ENCODE measurements around the gene DNM3. TPM values are rescaled to one million over a fixed set of nuclear protein-coding genes. Genes with fewer than 3 reads are reported as not detected.
A peak's percentile ranks its signal among the peaks of the same experiment; 100 is the strongest.

The DNM3 gene
- polyA plus RNA-seq, 1 of the 3 experiments (the other 2 are of a cell fraction): 0.43 TPM

DNA sequence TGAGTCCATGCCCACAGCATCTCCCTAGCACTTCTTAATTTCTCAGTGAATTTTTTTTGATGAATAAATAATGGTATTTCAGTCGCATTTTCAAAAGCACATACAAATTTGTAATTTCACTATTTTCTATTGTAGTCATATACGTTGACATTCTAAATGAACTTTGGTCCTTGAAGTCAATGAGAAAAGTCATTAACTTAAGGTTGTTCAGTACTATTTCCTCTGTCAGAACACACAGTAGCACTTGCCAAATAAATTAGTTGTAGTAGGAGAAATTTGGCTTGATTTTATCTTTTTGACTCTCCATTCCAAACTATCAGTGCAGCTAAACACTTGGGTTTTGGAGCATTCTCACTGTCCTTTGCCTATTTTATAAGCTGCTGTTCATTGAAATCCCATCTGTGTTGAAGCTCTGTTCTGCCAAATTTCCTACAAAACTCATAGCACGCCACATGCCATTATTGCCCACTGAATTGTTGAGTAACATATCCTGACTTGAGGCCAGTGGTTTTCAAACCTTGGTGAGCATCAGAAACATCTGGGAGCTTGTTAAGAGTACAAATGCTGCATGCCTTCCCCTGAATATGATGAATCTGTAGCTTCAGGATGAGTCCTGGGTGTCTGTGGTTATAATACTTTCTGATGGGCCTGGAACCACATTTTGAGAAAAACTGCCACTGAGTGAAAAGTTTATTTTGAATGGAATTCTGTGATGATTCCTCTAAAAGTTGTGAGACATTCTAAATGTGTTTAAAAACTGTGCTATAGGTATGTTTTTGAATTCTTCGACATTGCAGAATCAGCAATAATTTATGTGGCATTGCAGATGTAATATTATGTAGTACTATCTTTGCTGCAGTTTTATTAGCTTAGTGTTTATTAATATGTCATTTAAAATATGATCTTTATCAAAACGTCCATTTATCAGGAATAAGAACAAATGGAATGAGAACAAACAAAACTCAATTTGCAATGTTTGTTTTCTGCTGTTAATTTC is 78.9 kb downstream of the DNM3 start:
- WGBS (ENCODE audit: low lambda C conversion rate): 40% methylated on average over 5 of the region's 5 CpGs
- no peak overlapping the region for H3K4me2 ChIP-seq
- H3K9me2 ChIP-seq: no peaks in the 10 kb centered on the region
- no peak overlapping the region for H3K27ac ChIP-seq (ENCODE audit: low read depth in 2 of 2, low read length in 1 of 2)
- no peaks in the 10 kb centered on the region; the same call in 1 of the 2 replicates for H3K27me3 ChIP-seq (ENCODE audit: insufficient read depth)
- no peaks in the 10 kb centered on the region for H3K4me1 ChIP-seq (ENCODE audit: control insufficient read depth in 1 of 2, insufficient read depth in 2 of 2, low read depth in 1 of 2, low read length in 1 of 2)
- H4K20me1 ChIP-seq (ENCODE audit: insufficient read depth): no peaks in the 10 kb centered on the region
- H3F3A ChIP-seq (replicated peaks; ENCODE audit: insufficient read depth): no peaks in the 10 kb centered on the region
- no peaks in the 10 kb centered on the region for H3K9me3 ChIP-seq
- no peak for DNase-seq
- no peaks in the 10 kb centered on the region for H3K36me3 ChIP-seq (replicated peaks in 1 of 2; ENCODE audit: control insufficient read depth in 1 of 2, insufficient read depth in 2 of 2, low read length in 1 of 2)
- no peaks in the 10 kb centered on the region for H3K79me2 ChIP-seq (ENCODE audit: insufficient read depth)
- ChIA-PET CTCF (interaction anchor here (0.8 to 1.2 kb wide), 2 partner anchors 14 to 118 kb away, joined by 3 to 5 read pairs; no protein-coding TSS in a partner anchor), POLR2A (no interaction called here)
- no peak overlapping the region for H3K9ac ChIP-seq
- no peak overlapping the region for H3K4me3 ChIP-seq (ENCODE audit: low read depth in 2 of 2, low read length in 1 of 2)
- H2AFZ ChIP-seq (ENCODE audit: low read depth): no peak overlapping the region
- no peak for TF ChIP-seq NFIC (IDR thresholded peaks at IDR 0.05; ENCODE audit: borderline replicate concordance)
- no peak for TF ChIP-seq RCOR1 (IDR thresholded peaks at IDR 0.05; ENCODE audit: low read length)
- TF ChIP-seq SIN3A (IDR thresholded peaks at IDR 0.05; ENCODE audit: borderline replicate concordance, low read depth, low read length): no peak
- no peak for TF ChIP-seq ELF1 (IDR thresholded peaks at IDR 0.05)
- no peak for TF ChIP-seq PBX3 (IDR thresholded peaks at IDR 0.05)
- no peak for TF ChIP-seq RXRA (IDR thresholded peaks at IDR 0.05; ENCODE audit: borderline replicate concordance, low read depth)
- TF ChIP-seq RFX5 (IDR thresholded peaks at IDR 0.05; ENCODE audit: low read length): no peak
- no peak for TF ChIP-seq FOSL2 (IDR thresholded peaks at IDR 0.05; ENCODE audit: borderline replicate concordance, low read depth)

GRCh38 chr1:171922999-171923398 is 81.7 kb downstream of the DNM3 start:
- no peaks in the 10 kb centered on the region for H3K79me2 ChIP-seq (ENCODE audit: insufficient read depth)
- POLR2A ChIA-PET: no interaction called here
- no peaks in the 10 kb centered on the region for H4K20me1 ChIP-seq (ENCODE audit: insufficient read depth)
- no peak overlapping the region for H3K9ac ChIP-seq
- no peaks in the 10 kb centered on the region for H3K36me3 ChIP-seq (replicated peaks in 1 of 2; ENCODE audit: control insufficient read depth in 1 of 2, insufficient read depth in 2 of 2, low read length in 1 of 2)
- H3F3A ChIP-seq (replicated peaks; ENCODE audit: insufficient read depth): no peaks in the 10 kb centered on the region
- no peak overlapping the region for H3K27ac ChIP-seq (ENCODE audit: low read depth in 2 of 2, low read length in 1 of 2)
- TF ChIP-seq POLR2AphosphoS5 (IDR thresholded peaks at IDR 0.05; ENCODE audit: low read depth, low read length) (no peak), ELF1 (IDR thresholded peaks at IDR 0.05) (no peak)
- no peaks in the 10 kb centered on the region for H3K9me3 ChIP-seq
- H3K4me2 ChIP-seq: no peak overlapping the region
- CTCF ChIA-PET: no interaction called here
- no peak overlapping the region for H2AFZ ChIP-seq (ENCODE audit: low read depth)
- no peaks in the 10 kb centered on the region for H3K9me2 ChIP-seq
- no peaks in the 10 kb centered on the region; the same call in 1 of the 2 replicates for H3K27me3 ChIP-seq (ENCODE audit: insufficient read depth)
- H3K4me3 ChIP-seq (ENCODE audit: low read depth in 2 of 2, low read length in 1 of 2): no peak overlapping the region
- 59% methylated on average over 2 of the region's 2 CpGs for WGBS (ENCODE audit: low lambda C conversion rate)
- DNase-seq: no peak
- H3K4me1 ChIP-seq (ENCODE audit: control insufficient read depth in 1 of 2, insufficient read depth in 2 of 2, low read depth in 1 of 2, low read length in 1 of 2): no peaks in the 10 kb centered on the region

- no peaks in the 10 kb centered on the region for H3K79me2 ChIP-seq (ENCODE audit: insufficient read depth)
- no peaks in the 10 kb centered on the region for H3K9me2 ChIP-seq
- no peak overlapping the region for H3K4me3 ChIP-seq (ENCODE audit: low read depth in 2 of 2, low read length in 1 of 2)
- peaks cover 6% of the 10 kb centered on the region; the same call in 1 of the 2 replicates for H3K27me3 ChIP-seq (ENCODE audit: insufficient read depth)
- ChIA-PET CTCF (interaction anchor here (1.2 kb wide), 2 partner anchors 30 to 87 kb away, joined by 3 read pairs; no protein-coding TSS in a partner anchor), POLR2A (no interaction called here)
- TF ChIP-seq, protein P1, sequence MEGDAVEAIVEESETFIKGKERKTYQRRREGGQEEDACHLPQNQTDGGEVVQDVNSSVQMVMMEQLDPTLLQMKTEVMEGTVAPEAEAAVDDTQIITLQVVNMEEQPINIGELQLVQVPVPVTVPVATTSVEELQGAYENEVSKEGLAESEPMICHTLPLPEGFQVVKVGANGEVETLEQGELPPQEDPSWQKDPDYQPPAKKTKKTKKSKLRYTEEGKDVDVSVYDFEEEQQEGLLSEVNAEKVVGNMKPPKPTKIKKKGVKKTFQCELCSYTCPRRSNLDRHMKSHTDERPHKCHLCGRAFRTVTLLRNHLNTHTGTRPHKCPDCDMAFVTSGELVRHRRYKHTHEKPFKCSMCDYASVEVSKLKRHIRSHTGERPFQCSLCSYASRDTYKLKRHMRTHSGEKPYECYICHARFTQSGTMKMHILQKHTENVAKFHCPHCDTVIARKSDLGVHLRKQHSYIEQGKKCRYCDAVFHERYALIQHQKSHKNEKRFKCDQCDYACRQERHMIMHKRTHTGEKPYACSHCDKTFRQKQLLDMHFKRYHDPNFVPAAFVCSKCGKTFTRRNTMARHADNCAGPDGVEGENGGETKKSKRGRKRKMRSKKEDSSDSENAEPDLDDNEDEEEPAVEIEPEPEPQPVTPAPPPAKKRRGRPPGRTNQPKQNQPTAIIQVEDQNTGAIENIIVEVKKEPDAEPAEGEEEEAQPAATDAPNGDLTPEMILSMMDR (IDR thresholded peaks at IDR 0.05): peak; percentile 32
- no peak for TF ChIP-seq MXI1 (IDR thresholded peaks at IDR 0.05; ENCODE audit: low read depth, low read length)
- no peaks in the 10 kb centered on the region for H3K4me1 ChIP-seq (ENCODE audit: control insufficient read depth in 1 of 2, insufficient read depth in 2 of 2, low read depth in 1 of 2, low read length in 1 of 2)
- no peak overlapping the region for H2AFZ ChIP-seq (ENCODE audit: low read depth)
- H4K20me1 ChIP-seq (ENCODE audit: insufficient read depth): no peaks in the 10 kb centered on the region
- H3K4me2 ChIP-seq: no peak overlapping the region
- no CpG with 5 or more reads among the region's 2 CpGs for WGBS (ENCODE audit: low lambda C conversion rate)
- H3K9ac ChIP-seq: no peak overlapping the region
- H3K27ac ChIP-seq (ENCODE audit: low read depth in 2 of 2, low read length in 1 of 2): no peak overlapping the region
- H3F3A ChIP-seq (replicated peaks; ENCODE audit: insufficient read depth): no peaks in the 10 kb centered on the region
- DNase-seq: no peak
- no peaks in the 10 kb centered on the region for H3K9me3 ChIP-seq
- H3K36me3 ChIP-seq (replicated peaks in 1 of 2; ENCODE audit: control insufficient read depth in 1 of 2, insufficient read depth in 2 of 2, low read length in 1 of 2): no peaks in the 10 kb centered on the region
Measured at GRCh38 chr1:171929121-171929520, 87.8 kb downstream of the DNM3 start.
